GM20000 (cell line): ENCODE data around the gene PAEP.
"Not testable (repeated sequence)": the region's sequence is repeated elsewhere in the genome, so short reads cannot be mapped to it uniquely, and the experiment has no call there.

Experiments used
- DNase-seq: peaks from one replicate; pipeline ENCODE4 v3.0.0; 2012; ENCODE audit warnings: low spot score
- TF ChIP-seq, protein P1 (sequence below): IDR thresholded peaks from 2 replicates; pipeline ENCODE4 v1.5.1; 2012; ENCODE audit warnings: mild to moderate bottlenecking, control low read depth; ENCODE audit errors: extremely low read depth, missing control alignments

The PAEP gene

GRCh38 chr9:135530146-135530545, 31.4 kb upstream of the PAEP start:
- no peak for DNase-seq
- TF ChIP-seq, protein P1, sequence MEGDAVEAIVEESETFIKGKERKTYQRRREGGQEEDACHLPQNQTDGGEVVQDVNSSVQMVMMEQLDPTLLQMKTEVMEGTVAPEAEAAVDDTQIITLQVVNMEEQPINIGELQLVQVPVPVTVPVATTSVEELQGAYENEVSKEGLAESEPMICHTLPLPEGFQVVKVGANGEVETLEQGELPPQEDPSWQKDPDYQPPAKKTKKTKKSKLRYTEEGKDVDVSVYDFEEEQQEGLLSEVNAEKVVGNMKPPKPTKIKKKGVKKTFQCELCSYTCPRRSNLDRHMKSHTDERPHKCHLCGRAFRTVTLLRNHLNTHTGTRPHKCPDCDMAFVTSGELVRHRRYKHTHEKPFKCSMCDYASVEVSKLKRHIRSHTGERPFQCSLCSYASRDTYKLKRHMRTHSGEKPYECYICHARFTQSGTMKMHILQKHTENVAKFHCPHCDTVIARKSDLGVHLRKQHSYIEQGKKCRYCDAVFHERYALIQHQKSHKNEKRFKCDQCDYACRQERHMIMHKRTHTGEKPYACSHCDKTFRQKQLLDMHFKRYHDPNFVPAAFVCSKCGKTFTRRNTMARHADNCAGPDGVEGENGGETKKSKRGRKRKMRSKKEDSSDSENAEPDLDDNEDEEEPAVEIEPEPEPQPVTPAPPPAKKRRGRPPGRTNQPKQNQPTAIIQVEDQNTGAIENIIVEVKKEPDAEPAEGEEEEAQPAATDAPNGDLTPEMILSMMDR, result no peak

GRCh38 chr9:135531096-135531495, 30.5 kb upstream of the PAEP start:
- TF ChIP-seq, protein P1, result no peak
- no peak for DNase-seq

DNA sequence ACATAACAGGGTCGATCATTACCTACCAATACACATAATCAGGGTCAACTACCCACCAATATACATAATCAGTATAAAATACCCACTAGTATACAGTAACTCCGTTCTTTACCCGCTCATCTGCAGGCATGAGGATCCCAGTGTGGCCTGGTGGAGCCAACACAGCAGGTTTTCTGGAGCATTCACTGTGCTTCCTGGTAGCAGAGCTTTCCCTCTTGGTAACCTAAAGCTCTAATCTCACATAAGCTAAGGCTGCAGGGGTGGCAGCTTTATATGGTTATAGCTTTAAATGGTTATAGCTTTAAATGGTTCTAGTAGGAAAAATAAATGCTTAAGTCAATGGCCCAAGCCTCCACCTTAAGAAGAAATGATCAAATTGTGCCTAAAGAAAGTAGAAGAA, 28.4 kb upstream of the PAEP start:
- no peak for DNase-seq
- TF ChIP-seq, protein P1, result no peak

GRCh38 chr9:135533674-135534073, 27.9 kb upstream of the PAEP start:
- DNase-seq, result no peak
- TF ChIP-seq, protein P1, result no peak

DNA sequence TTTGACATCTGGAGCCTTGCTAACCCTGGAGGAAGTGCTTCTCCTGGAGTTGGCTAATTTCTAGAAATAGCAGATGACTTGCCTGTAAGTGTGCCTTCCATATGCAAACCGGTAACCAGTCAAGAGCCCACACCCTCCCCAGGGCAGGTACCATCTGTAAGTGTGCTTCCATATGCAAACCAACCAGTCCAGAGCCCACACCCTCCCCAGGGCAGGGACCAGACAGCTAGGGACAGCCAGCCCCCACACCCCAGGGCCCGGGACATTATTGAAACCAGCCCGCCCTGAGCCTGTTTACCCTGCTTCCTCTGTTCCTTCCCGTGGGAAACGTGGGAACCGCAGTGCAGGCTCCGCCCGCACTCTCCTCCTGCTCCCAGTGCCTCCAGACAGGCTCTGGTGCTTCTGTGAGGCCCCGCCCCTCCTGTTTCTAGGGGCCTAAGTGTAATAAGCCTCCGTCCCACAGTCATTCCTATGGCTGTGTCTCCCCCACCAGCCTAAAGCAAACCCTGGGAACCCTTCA, 27.3 kb upstream of the PAEP start:
- not testable (repeated sequence) for DNase-seq

DNA sequence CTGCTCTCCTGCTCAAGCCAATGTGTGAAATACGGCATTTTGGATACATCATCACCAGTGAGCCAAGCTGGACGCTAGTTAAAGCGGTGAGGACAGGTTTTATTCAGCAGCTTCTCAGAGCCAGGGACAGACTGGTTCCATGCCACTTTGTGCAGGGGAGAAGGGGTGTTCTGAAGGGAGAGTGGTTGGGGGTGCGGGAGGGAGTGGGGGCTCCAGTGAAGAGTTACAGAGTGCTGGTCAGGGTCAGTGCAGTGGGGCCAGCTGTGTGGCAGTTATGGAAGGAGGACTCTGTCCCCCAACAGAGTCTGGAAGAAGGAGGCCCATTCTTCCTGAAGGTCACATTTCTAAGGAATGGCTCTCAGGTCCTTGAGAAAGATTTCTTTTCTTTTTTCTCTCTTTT, 26.7 kb upstream of the PAEP start:
- DNase-seq, result not testable (repeated sequence)

GRCh38 chr9:135535631-135536030, 25.9 kb upstream of the PAEP start:
- not testable (repeated sequence) for DNase-seq

DNA sequence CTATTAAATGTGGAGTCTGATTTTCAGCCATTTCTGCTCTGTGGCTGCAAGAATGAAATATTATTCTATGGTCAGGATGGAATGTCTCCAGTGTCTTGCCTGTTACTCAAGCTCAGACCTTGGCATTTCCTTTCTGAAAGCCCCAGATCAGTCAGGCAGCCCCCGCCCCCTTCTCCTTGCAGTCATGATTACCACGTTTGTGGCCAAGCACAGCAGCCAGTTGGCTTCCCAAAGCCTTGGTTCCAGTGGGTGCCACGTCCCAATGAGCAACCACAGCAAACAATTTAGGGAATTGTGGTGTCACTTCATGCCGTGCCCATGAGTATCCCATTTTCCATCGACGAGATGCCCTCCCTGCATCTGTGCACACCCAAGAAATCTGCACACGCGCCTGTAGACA, 25.3 kb upstream of the PAEP start:
- DNase-seq, result no peak
- TF ChIP-seq, protein P1, result no peak

DNA sequence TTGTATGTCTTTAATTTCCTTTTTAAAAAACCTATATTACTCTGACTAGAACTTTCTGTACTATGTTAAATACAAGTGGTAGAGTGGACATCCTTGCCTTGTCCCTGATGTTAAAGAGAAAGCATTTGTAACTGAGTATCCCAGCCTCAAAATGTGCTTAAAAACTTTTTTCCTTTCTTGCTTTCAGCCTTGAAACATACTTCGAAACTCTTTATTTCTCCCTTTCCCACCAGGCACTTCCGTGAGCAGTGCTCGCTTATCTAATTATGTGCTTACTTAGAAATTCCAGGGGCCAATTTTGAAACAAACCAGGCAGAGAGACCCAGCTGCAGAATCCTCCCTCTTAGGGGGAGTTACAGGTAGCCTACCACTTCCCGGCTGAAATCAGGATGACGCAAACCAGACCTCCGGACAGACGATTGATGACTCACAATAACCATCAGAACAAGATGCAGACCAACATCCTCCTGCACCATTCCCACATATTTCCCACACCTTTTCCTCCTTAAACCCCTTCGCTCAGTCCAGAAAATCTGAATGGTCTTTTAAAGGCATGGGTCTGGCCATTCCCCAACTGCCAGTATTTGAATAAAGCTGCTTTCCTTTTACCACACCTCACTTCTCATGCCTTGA, 18.2 kb upstream of the PAEP start:
- DNase-seq, result not testable (repeated sequence)

GRCh38 chr9:135544981-135545635, 16.4 kb upstream of the PAEP start:
- TF ChIP-seq, protein P1, result no peak
- no peak for DNase-seq

- not testable (repeated sequence) for DNase-seq
These were observed 15.8 kb upstream of the PAEP start, which contains the start of gene OBP2A for GRCh38 chr9:135545646-135546176. Gene OBP2A, plus strand, starts transcription at chr9:135546126. Its CDS starts 55 bp downstream, at chr9:135546181.

DNA sequence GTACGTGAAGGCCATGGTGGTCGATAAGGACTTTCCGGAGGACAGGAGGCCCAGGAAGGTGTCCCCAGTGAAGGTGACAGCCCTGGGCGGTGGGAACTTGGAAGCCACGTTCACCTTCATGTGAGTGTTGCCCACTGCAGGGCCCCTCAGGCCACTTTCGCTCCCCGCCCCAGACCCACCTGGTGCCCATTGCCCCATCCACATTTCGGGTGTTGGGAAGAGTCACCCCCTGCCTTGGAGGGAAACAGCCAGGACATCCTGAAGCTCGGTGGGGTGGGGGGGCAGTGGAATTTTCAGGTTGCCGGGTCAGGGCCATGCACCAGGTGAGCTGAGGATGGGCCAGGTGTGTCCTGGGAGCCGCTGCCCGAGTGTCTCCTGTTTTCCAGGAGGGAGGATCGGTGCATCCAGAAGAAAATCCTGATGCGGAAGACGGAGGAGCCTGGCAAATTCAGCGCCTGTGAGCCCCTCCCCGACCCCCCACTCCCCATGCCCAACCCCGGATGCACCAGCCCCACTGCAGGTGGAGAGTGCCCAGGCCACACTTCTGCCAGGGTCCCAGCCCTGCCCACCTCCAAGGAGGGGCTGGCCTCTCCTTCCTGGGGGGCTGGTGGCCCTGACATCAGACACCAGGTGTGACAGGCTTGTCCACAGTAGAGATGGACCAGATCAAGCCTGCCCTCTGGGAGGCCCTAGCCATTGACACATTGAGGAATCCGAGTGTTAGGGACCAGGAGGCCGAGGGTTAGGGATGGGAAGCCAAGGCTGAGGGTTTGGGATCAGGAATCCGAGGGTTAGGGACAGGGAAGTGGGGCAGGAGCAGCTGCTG, 14.6 kb upstream of the PAEP start:
- DNase-seq, result not testable (repeated sequence)
